IMR-90 (cell line): ENCODE data around the gene MEGF8. TPM values are rescaled to one million over a fixed set of nuclear protein-coding genes. Genes with fewer than 3 reads are reported as not detected.

Source experiments
- ATAC-seq: fragments of 200-7000 bp; cut with Tn5 transposase; 2 replicates; pipeline ENCODE4 v1.9.1; 2020; ENCODE audit warnings: low read depth, mild to moderate bottlenecking, moderate library complexity
- BruUV-seq: library from RNA; stranded (reverse); fragments of 400-500 nt; replicated peaks from 2 replicates; lab custom pipeline; 2021; lab: Mats Ljungman, UMichigan
- CTCF ChIA-PET: fragments of 300-600 bp; formaldehyde crosslinking; extraction: SDS; loops from one replicate; lab custom pipeline; 2021; ENCODE audit warnings: antibody characterized with exemption; lab: Yijun Ruan, JAX
- POLR2A ChIA-PET: fragments of 300-600 bp; sonication (Branson Sonifier 250); formaldehyde crosslinking; loops from one replicate; lab custom pipeline; 2022; ENCODE audit warnings: antibody characterized with exemption; ENCODE audit not compliant: unreplicated experiment; lab: Charles Lee
- DNase-seq: peaks from one replicate; pipeline ENCODE4 v3.0.0; 2013
- H2AFZ ChIP-seq: replicated peaks from 2 replicates; pipeline ENCODE3; 2013; ENCODE audit warnings: low read length, mild to moderate bottlenecking; ENCODE audit not compliant: poor library complexity
- H2AK5ac ChIP-seq: 2 replicates; pipeline ENCODE4 v1.6.1; 2013; ENCODE audit warnings: low read depth, low read length, inconsistent platforms
- H2AK9ac ChIP-seq: replicated peaks from 2 replicates; pipeline ENCODE3; 2013; ENCODE audit warnings: mild to moderate bottlenecking, low read depth, low read length, moderate library complexity; ENCODE audit not compliant: poor library complexity
- H2BK120ac ChIP-seq: 2 replicates; pipeline ENCODE4 v1.6.1; 2013; ENCODE audit warnings: low read depth, low read length, inconsistent platforms
- H2BK15ac ChIP-seq: 3 replicates; pipeline ENCODE4 v1.6.1; 2013; ENCODE audit warnings: low read depth, low read length, inconsistent platforms
- H2BK20ac ChIP-seq: 2 replicates; pipeline ENCODE4 v1.6.1; 2013; ENCODE audit warnings: low read depth, mild to moderate bottlenecking, inconsistent platforms, low read length, moderate library complexity
- H2BK5ac ChIP-seq: 2 replicates; pipeline ENCODE4 v1.6.1; 2013; ENCODE audit warnings: mild to moderate bottlenecking, low read depth, low read length, inconsistent platforms; ENCODE audit not compliant: poor library complexity, severe bottlenecking
- H3K14ac ChIP-seq: replicated peaks from 2 replicates; pipeline ENCODE4 v1.6.1; 2013; ENCODE audit warnings: low read depth, low read length, inconsistent platforms
- H3K18ac ChIP-seq: 2 replicates; pipeline ENCODE4 v1.6.1; 2013; ENCODE audit warnings: low read depth, low read length, control low read depth
- H3K23ac ChIP-seq: 2 replicates; pipeline ENCODE4 v1.6.1; 2013; ENCODE audit warnings: low read depth, low read length, inconsistent platforms
- H3K27ac ChIP-seq: 2 replicates; pipeline ENCODE4 v1.5.1; 2013; ENCODE audit warnings: mild to moderate bottlenecking, control low read depth, low read length; ENCODE audit not compliant: insufficient read depth
- H3K27me3 ChIP-seq: 2 replicates; pipeline ENCODE4 v1.6.1; 2013; ENCODE audit warnings: low read length; ENCODE audit not compliant: control insufficient read depth, insufficient read depth
- H3K36me3 ChIP-seq: 2 replicates; pipeline ENCODE4 v1.6.1; 2013; ENCODE audit warnings: low read length, mixed read lengths; ENCODE audit not compliant: control insufficient read depth, insufficient read depth
- H3K4ac ChIP-seq: 2 replicates; pipeline ENCODE4 v1.6.1; 2013; ENCODE audit warnings: low read depth, low read length, inconsistent platforms
- H3K4me1 ChIP-seq: 2 replicates; pipeline ENCODE4 v1.6.1; 2013; ENCODE audit warnings: low read length, mixed read lengths; ENCODE audit not compliant: control insufficient read depth, insufficient read depth
- H3K4me2 ChIP-seq: 2 replicates; pipeline ENCODE4 v1.6.1; 2013; ENCODE audit warnings: low read depth, mild to moderate bottlenecking, control low read depth, low read length, moderate library complexity
- H3K4me3 ChIP-seq: 2 replicates; pipeline ENCODE4 v1.5.1; 2013; ENCODE audit warnings: low read depth, mild to moderate bottlenecking, control low read depth, low read length, moderate library complexity; ENCODE audit not compliant: insufficient read depth
- H3K56ac ChIP-seq: 2 replicates; pipeline ENCODE4 v1.6.1; 2013; ENCODE audit warnings: low read length, inconsistent platforms; ENCODE audit not compliant: insufficient read depth; ENCODE audit errors: extremely low read depth
- H3K79me1 ChIP-seq, 2 experiments: 2 replicates each; pipeline ENCODE4 v1.6.1; 2013; ENCODE audit warnings: low read length in 2 of 2, inconsistent platforms in 1 of 2, low read depth in 1 of 2
- H3K9ac ChIP-seq: 2 replicates; pipeline ENCODE4 v1.6.1; 2013; ENCODE audit warnings: low read depth, low read length, control low read depth
- H3K9me1 ChIP-seq: 2 replicates; pipeline ENCODE4 v1.6.1; 2013; ENCODE audit warnings: low read length, inconsistent platforms; ENCODE audit not compliant: insufficient read depth
- H3K9me3 ChIP-seq: 2 replicates; pipeline ENCODE4 v1.6.1; 2013; ENCODE audit warnings: low read length; ENCODE audit not compliant: control insufficient read depth, insufficient read depth
- H4K20me1 ChIP-seq: 2 replicates; pipeline ENCODE4 v1.6.1; 2013; ENCODE audit warnings: low read length, inconsistent platforms; ENCODE audit not compliant: insufficient read depth
- H4K5ac ChIP-seq: 2 replicates; pipeline ENCODE4 v1.6.1; 2013; ENCODE audit warnings: mild to moderate bottlenecking, low read depth, low read length, control low read depth
- H4K8ac ChIP-seq, 2 experiments: 2 replicates each; pipeline ENCODE4 v1.6.1; 2013; ENCODE audit warnings: low read depth in 2 of 2, low read length in 2 of 2, control low read depth in 1 of 2, inconsistent platforms in 1 of 2
- H4K91ac ChIP-seq: 2 replicates; pipeline ENCODE4 v1.6.1; 2013; ENCODE audit warnings: low read depth, low read length, inconsistent platforms; ENCODE audit not compliant: insufficient read depth
- BHLHE40 ChIP-seq: fragments of 150-350 bp; IDR thresholded peaks from 2 replicates; pipeline ENCODE4 v1.6.1; 2016; ENCODE audit warnings: mild to moderate bottlenecking, low read depth, low read length
- ELK1 ChIP-seq: fragments of 150-350 bp; IDR thresholded peaks from 2 replicates; pipeline ENCODE4 v1.6.1; 2016; ENCODE audit warnings: low read depth, mild to moderate bottlenecking, low read length, moderate library complexity, borderline replicate concordance
- NFE2L2 ChIP-seq: fragments of 150-350 bp; IDR thresholded peaks from 2 replicates; pipeline ENCODE4 v1.6.1; 2016; ENCODE audit warnings: low read depth, mild to moderate bottlenecking, low read length
- RCOR1 ChIP-seq: IDR thresholded peaks from 2 replicates; pipeline ENCODE4 v1.6.1; 2012; ENCODE audit warnings: mild to moderate bottlenecking, low read length, improper control_type of control experiment; ENCODE audit not compliant: insufficient replicate concordance
- RFX5 ChIP-seq: IDR thresholded peaks from 2 replicates; pipeline ENCODE4 v1.8.0; 2012; ENCODE audit warnings: low read depth, mild to moderate bottlenecking, low read length, moderate library complexity
- WGBS, 2 experiments: methylation state at CpG; one replicate each; pipeline versions ENCODE4 v1.1.5 to v1.1.7; 2013; ENCODE audit warnings: missing lambda C conversion rate in 2 of 2; ENCODE audit not compliant: insufficient read length in 1 of 2; ENCODE audit errors: extremely low coverage in 2 of 2; 5-methylcytosine and 5-hydroxymethylcytosine counted together
- dilution Hi-C: fragments of 300-500 bp; cut with HindIII; formaldehyde crosslinking; loops from one replicate; pipeline ENCODE4 v1.14.3; 2018; ENCODE audit warnings: low sequenced_read_pairs; ENCODE audit not compliant: unreplicated experiment
- in situ Hi-C: fragments of 300-500 bp; cut with MboI; formaldehyde crosslinking; loops from 3 replicates; pipeline ENCODE4 v1.14.3; 2019; ENCODE audit warnings: low sequenced_read_pairs, inconsistent platforms, mixed read lengths
- intact Hi-C: fragments of 100-400 bp; cut with micrococcal nuclease; formaldehyde crosslinking; loops from 2 replicates; pipeline ENCODE4 v1.10.0; 2022
- polyA plus RNA-seq, 3 experiments: library from polyadenylated mRNA; depleted of rRNA; stranded (reverse); fragments of >200 nt; gene quantifications; 2 replicates each; pipeline ENCODE4 v1.2.3, GENCODE V29; 2012; ENCODE audit warnings: low replicate concordance in 1 of 3
- total RNA-seq: library from RNA; depleted of rRNA; stranded (reverse); fragments of >200 nt; gene quantifications from 2 replicates; pipeline ENCODE4 v1.2.3, GENCODE V29; 2012

The MEGF8 gene
- total and polyA plus RNA-seq, 2 of the 4 experiments (the other 2 are of a cell fraction) = 2.3 to 12.5 TPM

GRCh38 chr19:42332059-42332458 lies 6.6 kb downstream of the MEGF8 start:
- no peak overlapping the region for H3K14ac ChIP-seq
- H3K9ac ChIP-seq = no peak overlapping the region
- no peaks in the 10 kb centered on the region for H3K27me3 ChIP-seq
- ChIA-PET CTCF (no interaction called here), POLR2A (no interaction called here)
- in situ Hi-C loops (no loop called here), dilution Hi-C loops (no loop called here), intact Hi-C loops (no loop called here)
- ATAC-seq (no peak), DNase-seq (no peak)
- peaks cover 23% of the 10 kb centered on the region for H4K20me1 ChIP-seq
- H2AK9ac ChIP-seq = no peak overlapping the region
- H3K36me3 ChIP-seq = peaks cover 19% of the 10 kb centered on the region
- H3K27ac ChIP-seq = no peak overlapping the region
- H3K79me1 ChIP-seq = peaks cover 12 to 47% of the 10 kb centered on the region in 2 experiments
- peaks cover 2% of the 10 kb centered on the region; the same call in 1 of the 2 replicates for H3K9me1 ChIP-seq
- H3K18ac ChIP-seq = no peak overlapping the region
- H4K5ac ChIP-seq = no peak overlapping the region
- no peak overlapping the region for H4K91ac ChIP-seq
- no TSS peak for BruUV-seq
- H3K4ac ChIP-seq = no peak overlapping the region
- H2AFZ ChIP-seq = no peak overlapping the region
- H2AK5ac ChIP-seq = no peak overlapping the region
- no peak overlapping the region for H3K4me3 ChIP-seq
- H3K9me3 ChIP-seq = no peaks in the 10 kb centered on the region
- H3K4me1 ChIP-seq = peaks cover 1% of the 10 kb centered on the region; the same call in 1 of the 2 replicates
- H2BK120ac ChIP-seq = no peak overlapping the region
- 80% methylated on average over 2 of the region's 6 CpGs; no CpG with 5 or more reads in 1 of the 2 experiments for WGBS, 2 experiments
- TF ChIP-seq BHLHE40 (no peak), RCOR1 (no peak), ELK1 (no peak), RFX5 (no peak), NFE2L2 (no peak)
- H2BK5ac ChIP-seq = no peak overlapping the region
- no peak overlapping the region for H3K4me2 ChIP-seq
- no peak overlapping the region for H2BK15ac ChIP-seq
- no peak overlapping the region for H4K8ac ChIP-seq
- no peak overlapping the region for H3K56ac ChIP-seq
- H3K23ac ChIP-seq = no peak overlapping the region
- H2BK20ac ChIP-seq = no peak overlapping the region
